ENCODE measurements around the gene MYO5C.

MYO5C gene

DNA sequence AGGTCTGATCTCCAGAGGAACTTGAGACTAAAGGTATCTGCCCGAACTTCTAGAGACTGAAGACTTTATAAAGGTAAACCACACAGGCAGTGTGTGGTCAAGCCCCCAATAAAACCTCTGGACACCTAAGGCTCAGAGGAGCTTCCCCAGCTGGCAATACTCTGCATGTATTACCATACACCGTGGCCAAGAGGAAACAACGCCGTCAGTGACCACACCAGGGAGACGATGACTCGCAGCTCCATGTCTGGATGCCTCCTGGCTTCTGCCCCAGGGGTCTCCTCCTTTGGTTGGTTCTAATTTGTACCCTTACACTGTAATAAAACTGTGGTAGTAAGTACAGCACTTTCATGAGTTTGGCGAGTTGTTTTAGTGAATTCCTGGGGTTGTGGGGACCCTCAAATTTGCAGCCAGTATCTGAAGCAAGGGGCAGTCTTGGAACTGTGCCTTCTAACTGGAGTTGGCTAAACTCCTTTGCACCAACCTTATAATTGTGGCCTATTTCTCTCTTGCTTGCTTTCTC lies 150.9 kb downstream of the MYO5C start:
- no peak for DNase-seq

DNA sequence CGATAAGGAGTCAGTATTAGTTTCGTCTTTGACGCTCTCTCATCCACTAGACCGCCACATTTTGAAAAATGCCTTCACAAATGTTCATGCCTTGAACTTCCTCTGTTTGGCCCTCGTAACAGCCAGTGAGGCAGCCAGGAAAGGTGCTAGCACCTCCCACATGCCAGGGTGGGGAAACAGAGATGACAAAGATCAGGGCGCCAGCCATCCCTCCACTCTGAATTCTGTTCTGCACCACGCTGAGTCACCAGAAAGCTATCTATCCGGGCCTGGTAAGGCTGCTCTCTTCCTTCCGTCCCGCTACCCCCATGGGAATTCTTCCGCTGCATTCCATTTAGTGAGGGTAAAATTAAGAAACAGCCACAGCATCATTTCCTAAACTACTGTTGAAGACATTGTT lies 151.7 kb downstream of the MYO5C start:
- DNase-seq = no peak

Data from NCI-H2107 (cell line).